Transverse colon (tissue), 4 donors: ENCODE measurements around the gene F9. TPM values are rescaled to one million over a fixed set of nuclear protein-coding genes. Genes with fewer than 3 reads are reported as not detected.
"Not testable (repeated sequence)": the region's sequence is repeated elsewhere in the genome, so short reads cannot be mapped to it uniquely, and the experiment has no call there.

Experiments
- DNase-seq: peaks from one replicate; pipeline ENCODE4 v3.0.0-alpha.2; 2019
- H3K27ac ChIP-seq, 4 donors: fragments of 200-600 bp; sonication (generic); 2 replicates each; pipeline ENCODE4 v1.5.1; 2016 to 2018; ENCODE audit warnings: inconsistent platforms in 4 of 4
- H3K27me3 ChIP-seq: fragments of 200-600 bp; sonication (generic); 2 replicates; pipeline ENCODE4 v1.5.1; 2017; ENCODE audit warnings: inconsistent platforms
- H3K36me3 ChIP-seq, 4 donors: fragments of 200-600 bp; sonication (generic); 2 replicates each; pipeline ENCODE4 v1.5.1; 2017 to 2019; ENCODE audit warnings: inconsistent platforms in 4 of 4
- H3K4me1 ChIP-seq, 4 donors: fragments of 200-600 bp; sonication (generic); 2 replicates each; pipeline ENCODE4 v1.5.1; 2017 to 2020; ENCODE audit warnings: inconsistent platforms in 4 of 4
- H3K4me3 ChIP-seq, 4 donors: fragments of 200-600 bp; sonication (generic); 1 replicate in 1 of 4; 2 replicates in 3 of 4; pipeline versions ENCODE4 v1.5.1 to v1.6.1; 2017 to 2019; ENCODE audit warnings: inconsistent platforms in 4 of 4
- H3K9me3 ChIP-seq, 2 donors: fragments of 200-600 bp; sonication (generic); 2 replicates each; pipeline ENCODE4 v1.5.1; 2017 to 2019; ENCODE audit warnings: inconsistent platforms in 2 of 2
- CTCF ChIP-seq, 5 experiments: fragments of 200-600 bp in 3 of 5; fragments of 450-650 bp in 2 of 5; sonication (generic) in 3 of 5; IDR thresholded peaks; 1 replicate in 2 of 5; 2 replicates in 3 of 5; pipeline ENCODE4 v1.5.1; 2016 to 2017; ENCODE audit warnings: antibody characterized with exemption in 5 of 5, inconsistent platforms in 3 of 5, mild to moderate bottlenecking in 2 of 5, moderate library complexity in 1 of 5
- EP300 ChIP-seq: sonication (generic); formaldehyde crosslinking; IDR thresholded peaks from one replicate; pipeline ENCODE4 v1.6.1; 2017; ENCODE audit warnings: antibody characterized with exemption, low read depth
- POLR2A ChIP-seq: fragments of 450-650 bp; IDR thresholded peaks from one replicate; pipeline ENCODE4 v1.6.1; 2016; ENCODE audit warnings: antibody characterized with exemption, mild to moderate bottlenecking, moderate library complexity
- POLR2AphosphoS5 ChIP-seq, 3 donors: sonication (generic); formaldehyde crosslinking; IDR thresholded peaks; one replicate each; pipeline ENCODE4 v1.6.1; 2016; ENCODE audit warnings: antibody characterized with exemption in 3 of 3
- WGBS, 2 donors: methylation state at CpG; one replicate each; pipeline ENCODE4 v1.1.5; 2018; ENCODE audit warnings: low coverage in 1 of 2; 5-methylcytosine and 5-hydroxymethylcytosine counted together
- in situ Hi-C, 4 donors: fragments of 200-750 bp; cut with MboI; loops; one replicate each; pipeline versions ENCODE4 v1.15.0 to v1.15.1; 2017; ENCODE audit warnings: low sequenced_read_pairs in 3 of 4, low pct_ligation_motif_present in 1 of 4, low pct_unique_long_range_greater_than_20kb in 1 of 4
- intact Hi-C: fragments of 100-400 bp; cut with DNase I; formaldehyde crosslinking; loops from one replicate; pipeline ENCODE4 v1.15.1; 2023; ENCODE audit warnings: low total_unique reads
- total RNA-seq, 4 donors: library from RNA; depleted of rRNA; stranded (reverse); fragments of >200 nt; gene quantifications; one replicate each; pipeline ENCODE4 v1.1.0, GENCODE V29; 2016

F9 gene
- total RNA-seq, 4 donors from 2014 or later: not detected

- intact Hi-C loops: loop anchor here (1.0 kb wide), 1 partner anchor 24 kb away; no protein-coding TSS in a partner anchor
- TF ChIP-seq EP300 (no peak), CTCF (IDR thresholded peaks at IDR 0.05) (no peak), POLR2AphosphoS5 (IDR thresholded peaks at IDR 0.05) (no peak), POLR2A (no peak)
- Histone ChIP-seq H3K4me3 (no peak overlapping the region), H3K27ac (no peak overlapping the region), H3K27me3 (no peaks in the 10 kb centered on the region), H3K4me1 (no peaks in the 10 kb centered on the region), H3K9me3 (no peaks in the 10 kb centered on the region), H3K36me3 (no peaks in the 10 kb centered on the region)
- in situ Hi-C loops: no loop called here
- DNase-seq: no peak
Observed at GRCh38 chrX:139506333-139506732, 24.2 kb upstream of the F9 start.

- WGBS, 2 donors: 63% methylated on average over 8 of the region's 8 CpGs; no CpG with 5 or more reads in 1 of the 2 donors
- Histone ChIP-seq H3K27ac (no peak overlapping the region), H3K27me3 (no peaks in the 10 kb centered on the region), H3K4me3 (no peak overlapping the region), H3K4me1 (no peaks in the 10 kb centered on the region), H3K36me3 (no peaks in the 10 kb centered on the region), H3K9me3 (no peaks in the 10 kb centered on the region)
- no peak for DNase-seq
- in situ Hi-C loops (no loop called here), intact Hi-C loops (no loop called here)
- TF ChIP-seq EP300: no peak
Observed at GRCh38 chrX:139508099-139508498, 22.4 kb upstream of the F9 start.

- in situ Hi-C loops: no loop called here
- H3K9me3 ChIP-seq: no peaks in the 10 kb centered on the region
- no peaks in the 10 kb centered on the region for H3K27me3 ChIP-seq
- H3K27ac ChIP-seq: no peak overlapping the region
- no peaks in the 10 kb centered on the region for H3K4me1 ChIP-seq
- 78% methylated on average over 2 of the region's 2 CpGs; no CpG with 5 or more reads in 1 of the 2 donors for WGBS, 2 donors
- no peak for TF ChIP-seq POLR2AphosphoS5 (IDR thresholded peaks at IDR 0.05)
- no peak for TF ChIP-seq POLR2A
- no peak for TF ChIP-seq CTCF (IDR thresholded peaks at IDR 0.05)
- no peak for TF ChIP-seq EP300
- no peak overlapping the region for H3K4me3 ChIP-seq
- no peaks in the 10 kb centered on the region for H3K36me3 ChIP-seq
- no peak for DNase-seq
- intact Hi-C loops: no loop called here
Observed at GRCh38 chrX:139518475-139518874, 12.1 kb upstream of the F9 start.

GRCh38 chrX:139528829-139529228 is 1.7 kb upstream of the F9 start:
- intact Hi-C loops, H3K4me3 ChIP-seq, in situ Hi-C loops, DNase-seq, H3K27me3 ChIP-seq, H3K4me1 ChIP-seq, H3K9me3 ChIP-seq, H3K36me3 ChIP-seq, H3K27ac ChIP-seq: not testable (repeated sequence)
- WGBS, 2 donors: 70 to 75% methylated on average over 2 to 3 of the region's 3 CpGs

- Histone ChIP-seq H3K9me3 (no peaks in the 10 kb centered on the region), H3K4me1 (no peaks in the 10 kb centered on the region), H3K36me3 (no peaks in the 10 kb centered on the region), H3K27ac (no peak overlapping the region), H3K27me3 (no peaks in the 10 kb centered on the region), H3K4me3 (no peak overlapping the region)
- no peak for TF ChIP-seq CTCF (IDR thresholded peaks at IDR 0.05)
- no peak for TF ChIP-seq POLR2A
- TF ChIP-seq EP300: no peak
- no peak for TF ChIP-seq POLR2AphosphoS5 (IDR thresholded peaks at IDR 0.05)
- 87 to 100% methylated on average over 1 to 4 of the region's 4 CpGs for WGBS, 2 donors
- in situ Hi-C loops: no loop called here
- intact Hi-C loops: no loop called here
- DNase-seq: no peak
Observed at GRCh38 chrX:139532834-139533233, 2.3 kb downstream of the F9 start.
